ENCODE results near the gene VAMP1.
"Not testable (repeated sequence)": the region's sequence is repeated elsewhere in the genome, so short reads cannot be mapped to it uniquely, and the experiment has no call there.

Gene VAMP1

DNA sequence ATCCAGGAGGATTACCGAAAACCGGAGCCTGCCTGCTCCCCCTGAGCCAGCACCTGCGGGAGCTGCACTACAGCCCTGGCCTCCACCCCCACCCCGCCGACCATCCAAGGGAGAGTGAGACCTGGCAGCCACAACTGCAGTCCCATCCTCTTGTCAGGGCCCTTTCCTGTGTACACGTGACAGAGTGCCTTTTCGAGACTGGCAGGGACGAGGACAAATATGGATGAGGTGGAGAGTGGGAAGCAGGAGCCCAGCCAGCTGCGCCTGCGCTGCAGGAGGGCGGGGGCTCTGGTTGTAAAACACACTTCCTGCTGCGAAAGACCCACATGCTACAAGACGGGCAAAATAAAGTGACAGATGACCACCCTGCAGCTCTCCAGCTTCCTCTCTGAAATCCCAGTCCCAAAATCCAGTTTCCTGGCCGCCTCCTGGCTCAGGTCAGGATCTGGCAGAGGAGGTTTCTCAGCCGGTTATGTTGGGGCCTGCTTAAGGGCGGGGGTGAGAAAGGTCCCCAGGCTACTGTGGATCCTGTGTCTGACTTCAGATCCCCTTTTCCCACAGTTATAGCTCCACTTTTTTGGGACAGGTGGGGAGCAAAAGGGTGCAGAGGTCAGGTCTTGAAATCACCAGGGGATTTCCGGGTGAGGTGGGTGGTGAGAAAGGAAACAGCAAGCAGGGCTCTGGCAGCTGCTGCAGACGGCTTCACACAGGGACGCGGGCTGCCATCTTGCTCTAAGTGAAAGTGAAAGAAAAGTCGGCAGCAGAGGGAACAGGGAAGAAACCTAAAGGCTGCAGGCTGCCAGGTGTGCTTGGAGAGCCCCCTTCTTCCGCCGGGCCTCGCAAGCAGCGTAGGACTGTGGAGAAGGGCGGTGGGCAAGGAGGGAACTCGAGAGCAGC lies 18.9 kb downstream of the VAMP1 start, which contains the start of gene TAPBPL:
TSS of gene TAPBPL (plus strand) at position 695 of the 897 bp plus-strand sequence. CDS start 207 bp downstream, outside the sequence.
- in situ Hi-C loops (cut with MboI; ENCODE audit: low sequenced_read_pairs) = no loop called here

DNA sequence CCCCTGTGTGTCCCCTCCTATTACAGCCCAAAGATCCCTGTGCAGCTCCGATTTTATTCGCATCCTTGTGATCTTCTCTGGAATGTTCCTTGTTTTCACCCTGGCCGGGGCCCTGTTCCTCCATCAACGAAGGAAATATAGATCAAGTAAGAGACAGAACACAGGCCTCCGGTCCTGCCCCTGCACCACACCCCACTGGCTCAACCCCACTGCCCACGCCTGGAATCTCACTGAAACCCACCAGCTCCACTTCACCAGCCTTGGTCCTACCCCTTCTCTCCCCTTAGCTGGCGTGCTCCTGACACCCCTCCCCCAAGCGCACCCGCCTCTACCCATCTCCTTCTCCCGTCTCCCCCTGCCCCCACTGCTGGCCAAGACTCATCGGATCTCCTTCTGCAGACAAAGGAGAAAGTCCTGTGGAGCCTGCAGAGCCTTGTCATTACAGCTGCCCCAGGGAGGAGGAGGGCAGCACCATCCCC lies 19.6 kb downstream of the VAMP1 start:
- in situ Hi-C loops (cut with MboI; ENCODE audit: low sequenced_read_pairs) = no loop called here

DNA sequence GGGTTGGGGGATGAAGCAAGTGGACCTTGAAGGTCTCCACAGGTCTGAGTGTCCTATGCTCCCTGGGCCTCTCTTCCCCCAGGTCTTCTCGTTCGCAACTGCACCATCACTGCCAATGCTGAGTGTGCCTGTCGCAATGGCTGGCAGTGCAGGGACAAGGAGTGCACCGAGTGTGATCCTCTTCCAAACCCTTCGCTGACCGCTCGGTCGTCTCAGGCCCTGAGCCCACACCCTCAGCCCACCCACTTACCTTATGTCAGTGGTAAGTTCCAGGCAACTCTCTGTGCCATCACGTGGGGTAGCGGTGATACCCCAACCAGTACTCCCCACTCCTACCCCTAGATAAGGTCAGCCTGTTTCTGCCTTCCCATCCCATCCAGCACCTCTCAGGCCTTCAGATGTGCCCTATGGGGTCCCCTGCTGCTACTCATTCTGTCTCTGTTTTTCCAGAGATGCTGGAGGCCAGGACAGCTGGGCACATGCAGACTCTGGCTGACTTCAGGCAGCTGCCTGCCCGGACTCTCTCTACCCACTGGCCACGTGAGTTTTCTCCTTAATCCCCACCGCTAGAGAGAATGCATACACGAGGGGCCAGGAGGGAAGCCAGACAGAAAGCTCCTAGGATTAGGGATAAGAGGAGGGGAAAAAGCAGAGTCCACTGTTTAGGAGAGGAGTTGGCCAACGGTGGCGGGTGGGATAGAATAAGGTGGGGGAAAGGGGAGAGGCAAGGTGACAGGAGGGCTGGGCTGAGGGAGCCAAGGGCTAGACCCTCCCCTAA lies 20.2 kb downstream of the VAMP1 start:
- in situ Hi-C loops (cut with MboI; ENCODE audit: low sequenced_read_pairs) = no loop called here

- in situ Hi-C loops (cut with MboI; ENCODE audit: low sequenced_read_pairs) = no loop called here
These were observed 25.5 kb downstream of the VAMP1 start, which contains the start of gene CD27 for GRCh38 chr12:6444704-6445688. Gene CD27 (plus strand): TSS chr12:6444955. CDS start chr12:6445096, 141 bp downstream.

DNA sequence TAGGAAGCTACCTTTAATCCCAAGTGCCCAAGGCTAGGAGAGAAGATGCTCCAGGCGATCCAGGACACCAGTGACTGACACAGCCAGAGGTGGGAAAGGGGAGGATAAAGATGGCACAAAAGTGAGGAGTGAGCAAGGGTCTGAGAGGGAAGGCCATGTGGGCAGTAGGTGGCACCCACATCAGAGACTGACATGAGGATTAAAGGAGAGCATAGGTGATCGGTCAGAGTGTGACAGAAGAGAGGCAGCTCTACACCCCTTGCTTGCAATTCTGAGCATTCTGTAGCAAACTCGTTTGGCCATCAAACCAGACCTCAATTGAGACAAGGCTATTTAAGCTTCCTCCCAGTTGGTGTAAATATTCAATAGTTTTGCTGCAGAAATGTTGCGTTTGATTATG lies 26.4 kb downstream of the VAMP1 start:
- in situ Hi-C loops (cut with MboI; ENCODE audit: low sequenced_read_pairs) = no loop called here

- in situ Hi-C loops (cut with MboI; ENCODE audit: low sequenced_read_pairs) = no loop called here
These were observed 27.0 kb downstream of the VAMP1 start for GRCh38 chr12:6443361-6443983.

DNA sequence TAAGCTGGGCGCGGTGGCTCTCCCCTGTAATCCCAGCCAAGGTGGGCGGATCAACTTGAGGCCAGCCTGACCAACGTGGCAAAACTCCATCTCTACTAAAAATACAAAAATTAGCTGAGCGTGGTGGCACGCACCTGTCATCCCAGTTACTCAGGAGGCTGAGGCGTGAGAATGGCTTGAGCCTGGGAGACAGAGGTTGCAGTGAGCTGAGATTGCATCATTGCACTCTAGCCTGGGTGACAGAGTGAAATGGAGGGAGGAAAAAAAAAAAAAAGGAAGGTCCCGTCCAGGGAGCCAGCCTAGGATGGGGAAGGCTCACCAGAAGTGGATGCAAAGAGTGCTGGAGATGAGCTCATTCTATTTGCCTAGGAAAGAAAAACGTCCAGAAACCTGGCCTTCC lies 27.6 kb downstream of the VAMP1 start:
- in situ Hi-C loops (cut with MboI; ENCODE audit: low sequenced_read_pairs) = no loop called here

- in situ Hi-C loops (cut with MboI; ENCODE audit: low sequenced_read_pairs) = no loop called here
These were observed 30.1 kb downstream of the VAMP1 start for GRCh38 chr12:6440391-6440790.

- in situ Hi-C loops (cut with MboI; ENCODE audit: low sequenced_read_pairs) = no loop called here
These were observed 32.1 kb downstream of the VAMP1 start for GRCh38 chr12:6438345-6438744.

GRCh38 chr12:6437586-6437985 lies 32.9 kb downstream of the VAMP1 start:
- in situ Hi-C loops (cut with MboI; ENCODE audit: low sequenced_read_pairs) = no loop called here

DNA sequence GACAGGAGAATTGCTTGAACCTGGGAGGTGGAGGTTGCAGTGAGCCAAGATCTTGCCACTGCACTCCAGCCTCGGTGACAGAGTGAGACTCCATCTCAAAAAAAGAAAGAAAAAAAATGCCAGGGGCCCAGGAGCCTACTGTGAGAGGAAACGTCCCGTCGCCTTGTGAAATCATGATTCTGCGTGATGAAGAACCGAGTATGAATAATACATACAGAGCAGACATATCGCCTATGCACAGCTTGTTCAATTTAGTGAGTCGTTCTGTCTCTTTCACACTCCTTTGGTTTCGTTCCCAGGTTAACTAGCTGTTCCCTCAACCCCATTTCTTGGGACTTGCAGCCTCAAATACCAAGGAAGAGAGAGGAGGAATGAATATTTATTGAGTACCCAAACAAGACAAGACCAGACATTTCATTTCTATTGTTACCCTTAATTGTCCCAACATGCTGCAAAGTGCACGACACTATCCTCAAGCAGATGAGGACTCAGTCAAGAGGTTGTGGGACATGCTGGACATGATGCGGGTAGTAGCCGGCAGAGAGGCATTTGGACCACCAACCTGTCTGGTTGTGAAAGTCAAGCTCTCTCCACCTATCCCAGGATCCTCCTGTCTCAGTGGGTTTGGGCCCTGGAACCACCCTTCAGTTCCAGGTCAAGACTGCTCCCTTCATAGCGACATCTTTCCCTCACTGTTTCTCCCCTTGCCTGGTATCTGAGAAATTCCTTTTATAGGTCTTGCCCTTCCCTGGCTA lies 34.3 kb downstream of the VAMP1 start:
- in situ Hi-C loops (cut with MboI; ENCODE audit: low sequenced_read_pairs) = no loop called here

GRCh38 chr12:6434205-6435140 lies 36.0 kb downstream of the VAMP1 start:
- in situ Hi-C loops (cut with MboI; ENCODE audit: low sequenced_read_pairs) = no loop called here

DNA sequence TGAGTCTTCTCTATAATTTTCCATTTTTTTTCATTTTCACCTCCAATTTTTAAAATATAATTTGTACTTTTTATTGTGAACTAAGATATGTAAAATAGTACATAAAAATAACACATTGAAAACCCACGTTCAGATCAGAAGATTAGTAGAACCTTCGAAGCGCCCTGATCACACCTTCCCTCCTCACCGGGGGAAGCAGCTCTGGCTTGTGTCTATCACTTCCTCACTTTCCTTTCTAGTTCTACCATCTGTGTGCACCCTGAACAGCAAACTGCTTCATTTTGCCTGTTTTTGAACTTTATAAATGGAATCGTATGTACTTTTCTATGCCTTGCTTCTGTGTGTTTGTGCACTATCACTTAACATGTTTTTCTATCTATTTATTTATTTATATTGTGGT lies 37.5 kb downstream of the VAMP1 start:
- in situ Hi-C loops (cut with MboI; ENCODE audit: low sequenced_read_pairs) = no loop called here

DNA sequence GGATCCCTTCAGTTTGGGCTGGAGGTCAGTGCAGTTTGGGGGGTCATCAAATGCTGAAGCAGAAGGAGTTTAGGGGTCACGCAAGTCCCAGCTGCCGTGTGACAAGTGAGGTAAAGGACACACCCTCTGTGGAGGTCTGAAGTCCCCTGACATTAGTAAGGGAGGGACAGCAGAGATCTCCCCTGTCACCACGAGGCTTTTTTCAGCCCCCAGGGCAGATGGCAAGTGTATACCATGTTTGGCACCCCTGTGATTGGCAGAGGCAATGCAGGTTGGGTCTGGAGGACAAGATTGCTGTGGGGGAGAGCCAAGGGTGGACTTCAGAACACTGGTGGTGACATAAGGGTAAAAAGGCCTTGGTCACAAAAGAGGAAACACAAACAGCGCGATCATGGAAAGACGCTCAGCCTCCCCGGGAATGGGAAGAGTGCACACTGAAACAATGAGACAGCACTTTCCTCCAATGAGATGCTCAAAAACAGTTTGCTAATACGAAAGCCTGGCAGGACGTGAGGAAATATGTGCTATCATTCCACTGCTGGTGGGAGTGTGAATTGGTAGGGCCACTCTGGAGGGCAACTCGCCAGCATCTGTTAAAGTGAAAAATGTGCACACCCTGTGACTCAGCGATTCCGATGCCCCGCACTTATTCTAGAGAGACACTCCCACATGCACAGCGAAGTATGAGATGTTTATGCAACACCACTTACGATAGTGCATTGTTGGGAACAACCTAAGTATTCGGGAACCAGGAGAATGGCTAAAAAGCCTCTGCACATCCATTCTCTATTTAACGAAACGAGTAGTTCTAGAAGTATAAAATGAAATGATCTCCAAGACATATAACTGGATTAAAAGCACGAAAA lies 40.1 kb downstream of the VAMP1 start:
- in situ Hi-C loops (cut with MboI; ENCODE audit: low sequenced_read_pairs) = no loop called here

DNA sequence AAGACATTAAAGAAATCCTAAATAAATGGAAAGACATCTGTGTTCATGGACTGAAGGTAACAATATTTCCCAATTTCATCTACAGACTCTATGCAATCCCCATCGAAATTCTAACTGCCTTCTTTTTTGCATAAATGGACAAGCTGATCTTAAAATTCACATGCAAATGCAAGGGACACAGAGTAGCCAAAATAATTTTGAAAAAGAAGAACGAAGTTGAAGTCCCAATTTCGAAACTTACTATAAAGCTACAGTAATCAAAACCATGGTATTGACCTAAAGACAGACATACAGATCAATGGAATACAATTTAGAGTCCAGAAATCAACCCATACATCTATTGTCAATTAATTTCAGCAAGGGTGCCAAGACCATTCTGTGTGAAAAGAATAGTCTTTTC lies 42.2 kb downstream of the VAMP1 start:
- in situ Hi-C loops (cut with MboI; ENCODE audit: low sequenced_read_pairs) = no loop called here

DNA sequence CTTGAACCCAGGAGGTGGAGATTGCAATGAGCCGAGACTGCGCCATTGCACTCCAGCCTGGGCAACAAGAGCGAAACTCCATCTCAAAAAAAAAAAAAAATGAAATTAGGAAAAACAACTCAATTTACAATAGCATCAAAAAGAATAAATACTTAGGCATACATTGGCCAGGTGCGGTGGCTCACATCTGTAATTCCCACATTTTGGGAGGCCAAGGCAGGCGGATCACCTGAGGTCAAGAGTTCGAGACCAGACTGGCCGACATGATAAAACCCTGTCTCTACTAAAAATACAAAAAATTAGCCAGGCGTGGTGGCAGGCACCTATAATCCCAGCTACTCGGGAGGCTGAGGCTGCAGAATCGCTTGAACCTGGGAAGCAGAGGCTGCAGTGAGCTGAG lies 42.7 kb downstream of the VAMP1 start:
- in situ Hi-C loops (cut with MboI; ENCODE audit: low sequenced_read_pairs) = not testable (repeated sequence)

Data from HL-60/S4 treated with phorbol 12-myristate 13-acetate at 8.2 ng/mL for 4 days and 3 days (cell line).